Thyroid gland (tissue), 4 donors: ENCODE results near the gene CENPI. TPM values are rescaled to one million over a fixed set of nuclear protein-coding genes. Genes with fewer than 3 reads are reported as not detected.

Source experiments
- DNase-seq, 2 donors: peaks; one replicate each; pipeline ENCODE4 v3.0.0-alpha.2; 2019
- H3K27ac ChIP-seq, 3 donors: fragments of 200-600 bp; sonication (generic); 1 replicate in 2 of 3; 2 replicates in 1 of 3; pipeline ENCODE4 v1.5.1; 2016 to 2019; ENCODE audit warnings: mild to moderate bottlenecking in 1 of 3, moderate library complexity in 1 of 3
- H3K27me3 ChIP-seq: fragments of 200-600 bp; sonication (generic); one replicate; pipeline ENCODE4 v1.5.1; 2019
- H3K36me3 ChIP-seq, 2 donors: fragments of 200-600 bp; sonication (generic); one replicate each; pipeline ENCODE4 v1.5.1; 2016 to 2019
- H3K4me1 ChIP-seq, 2 donors: fragments of 200-600 bp; sonication (generic); one replicate each; pipeline ENCODE4 v1.5.1; 2017 to 2019
- H3K4me3 ChIP-seq, 3 donors: fragments of 200-600 bp; sonication (generic); replicated peaks in 1 of 3; 1 replicate in 2 of 3; 2 replicates in 1 of 3; pipeline ENCODE4 v1.5.1; 2016; ENCODE audit warnings: mild to moderate bottlenecking in 1 of 3
- H3K9me3 ChIP-seq: fragments of 200-600 bp; sonication (generic); one replicate; pipeline ENCODE4 v1.5.1; 2017
- CTCF ChIP-seq, 6 experiments: fragments of 200-600 bp in 3 of 6; fragments of 450-650 bp in 3 of 6; sonication (generic) in 3 of 6; IDR thresholded peaks; one replicate each; pipeline ENCODE4 v1.5.1; 2016 to 2019; ENCODE audit warnings: antibody characterized with exemption in 6 of 6, mild to moderate bottlenecking in 2 of 6, inconsistent platforms in 1 of 6, moderate library complexity in 1 of 6
- POLR2A ChIP-seq, 2 donors: fragments of 450-650 bp; IDR thresholded peaks; one replicate each; pipeline ENCODE4 v1.6.1; 2017; ENCODE audit warnings: antibody characterized with exemption in 2 of 2, mild to moderate bottlenecking in 2 of 2, moderate library complexity in 1 of 2
- WGBS, 2 donors: methylation state at CpG; one replicate each; pipeline ENCODE4 v1.1.5; 2017; 5-methylcytosine and 5-hydroxymethylcytosine counted together
- intact Hi-C: fragments of 100-400 bp; cut with DNase I; formaldehyde crosslinking; loops from one replicate; pipeline ENCODE4 v1.15.1; 2023
- total RNA-seq, 4 donors: library from RNA; depleted of rRNA; stranded (reverse); fragments of >200 nt; gene quantifications; one replicate each; pipeline ENCODE4 v1.2.3, GENCODE V29; 2016

CENPI gene
- total RNA-seq, 4 donors from 2014 or later: 0.17 to 0.78 TPM; not detected in 2

DNA sequence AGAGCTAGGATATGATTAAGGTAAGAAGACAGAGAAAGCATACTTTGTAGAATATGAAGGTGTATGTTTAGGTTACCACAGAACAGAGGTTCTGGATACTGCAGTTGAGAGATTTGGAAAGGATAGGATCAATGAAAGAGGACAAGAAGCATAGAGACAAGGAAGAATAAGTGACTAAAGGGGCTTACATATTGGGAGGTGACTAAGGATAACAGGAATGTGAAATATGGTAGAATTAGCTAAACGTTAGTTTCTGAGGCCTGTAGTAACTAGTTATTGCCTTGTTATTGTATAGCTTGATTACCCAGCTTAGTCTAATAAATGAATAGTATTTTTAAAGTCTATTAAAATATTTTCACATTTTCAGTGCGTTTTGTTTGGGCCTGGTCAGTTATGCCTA, 38.2 kb downstream of the CENPI start:
- no peak overlapping the region for H3K27ac ChIP-seq
- no peaks in the 10 kb centered on the region for H3K9me3 ChIP-seq
- H3K36me3 ChIP-seq: no peaks in the 10 kb centered on the region
- intact Hi-C loops: no loop called here
- no peak for DNase-seq
- 92 to 95% methylated on average over 2 of the region's 2 CpGs for WGBS, 2 donors
- H3K4me1 ChIP-seq: no peaks in the 10 kb centered on the region
- no peaks in the 10 kb centered on the region for H3K27me3 ChIP-seq
- H3K4me3 ChIP-seq: no peak overlapping the region
- no peak for TF ChIP-seq CTCF (IDR thresholded peaks at IDR 0.05)
- TF ChIP-seq POLR2A (IDR thresholded peaks at IDR 0.05): no peak

Other genes with a start within 250 kb of the CENPI start
- not detected for gene NOX1, start 223.8 kb upstream of the CENPI start, total RNA-seq
- 1 to 10 TPM in 2 of 4 donors, under 1 TPM in 2; 0.33 to 3.3 (median 1.1) TPM for gene XKRX, start 169.3 kb upstream of the CENPI start, total RNA-seq
- not detected for gene ARL13A, start 128.5 kb upstream of the CENPI start, total RNA-seq
- gene TRMT2B, start 46.1 kb upstream of the CENPI start, total RNA-seq: 10 to 100 TPM; 26.2 to 32.8 (median 29.1) TPM
- 1 to 10 TPM in 3 of 4 donors, under 1 TPM in 1; 0.78 to 2.1 (median 1.3) TPM for gene TMEM35A, start 19.3 kb upstream of the CENPI start, total RNA-seq
- not detected for gene DRP2, start 121.6 kb downstream of the CENPI start, total RNA-seq
- 1 to 10 TPM in 1 of 4 donors, under 1 TPM in 2, not detected in 1; 0.22 to 1.4 (median 0.81) TPM for gene TAF7L, start 193.1 kb downstream of the CENPI start, total RNA-seq